GM21390 (cell line): ENCODE measurements around the gene TSPAN12.

Source experiments
- ATAC-seq: cut with Tn5 transposase; IDR thresholded peaks from one replicate; pipeline ENCODE4 v1.9.1; 2021; ENCODE audit not compliant: unreplicated experiment

Gene TSPAN12

GRCh38 chr7:120843109-120843508, 14.8 kb downstream of the TSPAN12 start:
- no peak for ATAC-seq

GRCh38 chr7:120842121-120842621, 15.8 kb downstream of the TSPAN12 start:
- ATAC-seq = no peak

- ATAC-seq = no peak
Observed at GRCh38 chr7:120841608-120842007, 16.3 kb downstream of the TSPAN12 start.

- peak; percentile 63 for ATAC-seq
Observed at GRCh38 chr7:120838281-120838682, 19.7 kb downstream of the TSPAN12 start.

- no peak for ATAC-seq
Observed at GRCh38 chr7:120837599-120837998, 20.3 kb downstream of the TSPAN12 start.

- ATAC-seq = no peak
Observed at GRCh38 chr7:120836556-120837115, 21.3 kb downstream of the TSPAN12 start.

- ATAC-seq = no peak
Observed at GRCh38 chr7:120834726-120835125, 23.2 kb downstream of the TSPAN12 start.

GRCh38 chr7:120833546-120833945, 24.4 kb downstream of the TSPAN12 start:
- no peak for ATAC-seq

GRCh38 chr7:120832803-120833202, 25.1 kb downstream of the TSPAN12 start:
- ATAC-seq = no peak

- ATAC-seq = no peak
Observed at GRCh38 chr7:120831260-120831659, 26.7 kb downstream of the TSPAN12 start.

GRCh38 chr7:120829487-120829886, 28.5 kb downstream of the TSPAN12 start:
- no peak for ATAC-seq

GRCh38 chr7:120828528-120828927, 29.4 kb downstream of the TSPAN12 start:
- no peak for ATAC-seq

- no peak for ATAC-seq
Observed at GRCh38 chr7:120827371-120828118, 30.4 kb downstream of the TSPAN12 start.

- no peak for ATAC-seq
Observed at GRCh38 chr7:120825576-120825975, 32.4 kb downstream of the TSPAN12 start.

- ATAC-seq = no peak
Observed at GRCh38 chr7:120825152-120825551, 32.8 kb downstream of the TSPAN12 start.

GRCh38 chr7:120819861-120820260, 38.1 kb downstream of the TSPAN12 start:
- no peak for ATAC-seq

GRCh38 chr7:120817851-120818250, 40.1 kb downstream of the TSPAN12 start:
- no peak for ATAC-seq

- ATAC-seq = no peak
Observed at GRCh38 chr7:120814253-120814939, 43.5 kb downstream of the TSPAN12 start.

- no peak for ATAC-seq
Observed at GRCh38 chr7:120813546-120814252, 44.2 kb downstream of the TSPAN12 start.

- ATAC-seq = no peak
Observed at GRCh38 chr7:120813089-120813488, 44.9 kb downstream of the TSPAN12 start.

- no peak for ATAC-seq
Observed at GRCh38 chr7:120809260-120809659, 48.7 kb downstream of the TSPAN12 start.
